Measurements from ENCODE around the gene TMEM217. TPM values are rescaled to one million over a fixed set of nuclear protein-coding genes. Genes with fewer than 3 reads are reported as not detected.
A peak's percentile ranks its signal among the peaks of the same experiment; 100 is the strongest.

Gene TMEM217
- polyA plus RNA-seq, 3 donors: 0.09 to 0.29 TPM; not detected in 1

- intact Hi-C loops (cut with micrococcal nuclease): no loop called here
- no peak overlapping the region for H3K4me3 ChIP-seq (replicated peaks in 1 of 3; ENCODE audit: low read depth in 2 of 3, low read length in 3 of 3)
- H2AFZ ChIP-seq (ENCODE audit: insufficient read depth, low read depth, low read length, poor library complexity, severe bottlenecking): no peak overlapping the region
- H3K27ac ChIP-seq (ENCODE audit: low read depth in 1 of 2, low read length in 2 of 2): no peak overlapping the region
- H3K36me3 ChIP-seq (replicated peaks in 1 of 2; ENCODE audit: control insufficient read depth in 1 of 2, insufficient read depth in 2 of 2, low read length in 2 of 2): peaks cover 3 to 29% of the 10 kb centered on the region in 2 donors
- no peaks in the 10 kb centered on the region for H4K20me1 ChIP-seq (ENCODE audit: insufficient read depth, low read length)
- no peaks in the 10 kb centered on the region for H3K9me3 ChIP-seq (replicated peaks in 1 of 2; ENCODE audit: control insufficient read depth in 1 of 2, insufficient read depth in 1 of 2, low read length in 2 of 2)
- H3K27ac Mint-ChIP-seq: peak overlapping the region in 1 of 7 donors; percentile 35
- H3K9ac ChIP-seq (ENCODE audit: insufficient read depth, low read length, poor library complexity, severe bottlenecking): no peak overlapping the region
- no peak overlapping the region for H3K4me2 ChIP-seq (replicated peaks; ENCODE audit: extremely low read depth, low read length, poor library complexity, severe bottlenecking)
- peaks cover 73% of the 10 kb centered on the region for H3K79me2 ChIP-seq (ENCODE audit: insufficient read depth, low read length)
- DNase-seq: no peak
- no peak for TF ChIP-seq CTCF (IDR thresholded peaks at IDR 0.05)
- no peaks in the 10 kb centered on the region for H3K27me3 ChIP-seq (ENCODE audit: control insufficient read depth in 2 of 2, insufficient read depth in 2 of 2, low read length in 2 of 2)
- H3K4me1 ChIP-seq (ENCODE audit: control insufficient read depth in 1 of 2, insufficient read depth in 2 of 2, low read length in 2 of 2): peaks cover 12 to 29% of the 10 kb centered on the region in 2 donors
- peaks cover 27 to 38% of the 10 kb centered on the region in 2 donors for H3K36me3 Mint-ChIP-seq
- no peaks in the 10 kb centered on the region for H3K27me3 Mint-ChIP-seq (ENCODE audit: low read depth in 3 of 3)
- H3K9me3 Mint-ChIP-seq: peaks cover 0 to 2% (median 0%) of the 10 kb centered on the region in 7 donors
- peaks cover 44% of the 10 kb centered on the region for H3K4me1 Mint-ChIP-seq
- 33% methylated on average over 1 of the region's 8 CpGs for WGBS (ENCODE audit: insufficient coverage)
- no peak overlapping the region for H3K4me3 Mint-ChIP-seq
These were observed 15.1 kb upstream of the TMEM217 start for GRCh38 chr6:37272834-37273566.

- no peak overlapping the region for H2AFZ ChIP-seq (ENCODE audit: insufficient read depth, low read depth, low read length, poor library complexity, severe bottlenecking)
- H3K27me3 ChIP-seq (ENCODE audit: control insufficient read depth in 2 of 2, insufficient read depth in 2 of 2, low read length in 2 of 2): no peaks in the 10 kb centered on the region
- H3K9ac ChIP-seq (ENCODE audit: insufficient read depth, low read length, poor library complexity, severe bottlenecking): no peak overlapping the region
- peaks cover 66% of the 10 kb centered on the region for H3K79me2 ChIP-seq (ENCODE audit: insufficient read depth, low read length)
- Mint-ChIP-seq H3K27me3 (ENCODE audit: low read depth in 3 of 3) (no peaks in the 10 kb centered on the region), H3K27ac (no peak overlapping the region), H3K36me3 (peaks cover 23 to 34% of the 10 kb centered on the region in 2 donors), H3K4me1 (peaks cover 32% of the 10 kb centered on the region), H3K4me3 (no peak overlapping the region), H3K9me3 (peaks cover 0 to 6% (median 0%) of the 10 kb centered on the region in 7 donors)
- no CpG with 5 or more reads among the region's 2 CpGs for WGBS (ENCODE audit: insufficient coverage)
- intact Hi-C loops (cut with micrococcal nuclease): no loop called here
- TF ChIP-seq CTCF (IDR thresholded peaks at IDR 0.05): no peak
- peaks cover 3 to 29% of the 10 kb centered on the region in 2 donors for H3K36me3 ChIP-seq (replicated peaks in 1 of 2; ENCODE audit: control insufficient read depth in 1 of 2, insufficient read depth in 2 of 2, low read length in 2 of 2)
- DNase-seq: no peak
- H3K4me2 ChIP-seq (replicated peaks; ENCODE audit: extremely low read depth, low read length, poor library complexity, severe bottlenecking): no peak overlapping the region
- no peak overlapping the region for H3K27ac ChIP-seq (ENCODE audit: low read depth in 1 of 2, low read length in 2 of 2)
- peaks cover 7% of the 10 kb centered on the region for H4K20me1 ChIP-seq (ENCODE audit: insufficient read depth, low read length)
- H3K4me1 ChIP-seq (ENCODE audit: control insufficient read depth in 1 of 2, insufficient read depth in 2 of 2, low read length in 2 of 2): peaks cover 4 to 5% of the 10 kb centered on the region in 2 donors
- no peaks in the 10 kb centered on the region for H3K9me3 ChIP-seq (replicated peaks in 1 of 2; ENCODE audit: control insufficient read depth in 1 of 2, insufficient read depth in 1 of 2, low read length in 2 of 2)
- no peak overlapping the region for H3K4me3 ChIP-seq (replicated peaks in 1 of 3; ENCODE audit: low read depth in 2 of 3, low read length in 3 of 3)
These were observed 11.2 kb upstream of the TMEM217 start for GRCh38 chr6:37269105-37269504.

All from CD14-positive monocyte (primary cell).